NOMO-1 treated with DMSO at 0.1 percent for 48 hours (cell line): ENCODE results near the gene CLCF1.
"Not testable (repeated sequence)": the region's sequence is repeated elsewhere in the genome, so short reads cannot be mapped to it uniquely, and the experiment has no call there.

Experiments
- DNase-seq: peaks from one replicate; lab custom pipeline; 2025; ENCODE audit not compliant: unreplicated experiment; lab: John Stamatoyannopoulos, UW

Gene CLCF1

GRCh38 chr11:67409261-67409666 lies 35.9 kb upstream of the CLCF1 start:
- DNase-seq, result no peak

DNA sequence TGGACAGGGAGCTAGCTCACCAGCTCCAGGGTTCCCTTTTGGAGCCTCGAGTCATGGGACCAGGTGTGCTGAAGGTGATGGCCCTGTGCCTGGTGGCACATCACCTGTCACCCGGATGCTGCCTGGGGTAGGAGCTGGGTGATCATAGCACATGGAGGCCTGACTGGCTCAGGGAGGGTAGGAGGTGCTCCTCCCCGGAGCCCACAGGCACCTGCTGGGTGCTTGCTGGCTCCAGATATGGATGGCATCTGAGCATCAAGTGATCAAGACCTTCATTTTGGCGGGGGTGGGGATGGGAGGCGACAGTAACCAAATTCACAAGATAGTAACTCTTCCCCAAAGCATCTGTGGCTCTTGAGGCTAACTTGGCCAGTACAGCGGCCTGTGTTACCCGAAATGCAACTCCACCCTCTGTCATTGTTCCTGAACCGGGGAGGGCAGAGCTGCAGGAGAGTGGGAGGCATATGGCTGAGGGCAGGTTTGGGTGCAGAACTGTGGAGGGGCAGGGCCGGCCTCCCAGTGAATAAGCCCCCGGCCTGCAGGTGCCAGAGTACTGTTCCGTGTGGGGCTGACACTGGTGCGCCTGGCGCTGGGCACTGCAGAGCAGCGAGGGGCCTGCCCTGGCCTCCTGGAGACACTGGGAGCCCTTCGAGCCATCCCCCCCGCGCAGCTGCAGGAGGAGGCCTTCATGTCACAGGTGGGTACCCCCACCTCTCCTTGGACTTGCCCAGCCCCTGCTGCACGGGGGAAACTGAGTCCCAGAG lies 35.2 kb upstream of the CLCF1 start:
- DNase-seq, result no peak

DNA sequence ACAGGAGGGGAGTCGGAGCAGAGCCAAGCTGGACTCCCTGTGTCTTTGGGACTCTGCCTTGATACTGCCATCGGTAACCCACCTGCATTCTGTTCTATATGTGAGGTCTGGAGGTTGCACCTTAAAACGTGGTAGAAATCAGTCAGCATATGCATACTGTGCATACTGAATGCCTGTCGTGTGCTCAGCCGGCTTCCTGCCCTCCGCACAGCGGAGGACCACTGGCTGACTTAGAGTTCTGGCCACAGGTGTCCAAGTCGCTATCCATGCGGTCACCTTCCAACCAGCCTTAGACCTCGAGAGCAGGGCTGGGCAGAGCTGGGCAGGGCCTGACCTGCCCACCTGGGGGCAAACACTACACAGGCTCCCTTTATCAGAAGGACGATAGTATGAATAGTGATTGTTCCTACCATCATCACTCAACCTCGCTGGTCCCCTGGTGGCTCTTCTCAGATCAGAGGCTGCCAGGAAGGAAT lies 34.3 kb upstream of the CLCF1 start:
- DNase-seq, result no peak

GRCh38 chr11:67406969-67407687 lies 33.7 kb upstream of the CLCF1 start:
- no peak for DNase-seq

- DNase-seq, result no peak
These were observed 33.1 kb upstream of the CLCF1 start for GRCh38 chr11:67406420-67406968.

- no peak for DNase-seq
These were observed 32.4 kb upstream of the CLCF1 start for GRCh38 chr11:67405688-67406339.

DNA sequence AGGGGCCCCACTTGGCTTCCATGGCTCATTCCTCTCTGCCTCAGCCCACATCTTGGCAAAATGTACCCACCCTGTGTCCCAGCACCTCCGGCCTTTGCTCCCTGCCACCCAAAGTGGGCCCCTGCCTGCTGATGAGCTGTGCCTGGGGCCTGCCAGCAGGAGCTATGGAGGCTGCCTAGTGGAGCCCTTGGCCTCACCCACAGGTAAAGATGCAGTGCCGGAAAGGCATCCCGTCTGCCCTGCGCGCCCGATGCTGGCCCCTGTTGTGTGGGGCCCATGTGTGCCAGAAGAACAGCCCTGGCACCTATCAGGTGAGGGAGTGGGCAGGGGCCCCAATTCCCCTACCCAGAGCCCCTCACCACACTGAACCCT lies 31.8 kb upstream of the CLCF1 start:
- no peak for DNase-seq

DNA sequence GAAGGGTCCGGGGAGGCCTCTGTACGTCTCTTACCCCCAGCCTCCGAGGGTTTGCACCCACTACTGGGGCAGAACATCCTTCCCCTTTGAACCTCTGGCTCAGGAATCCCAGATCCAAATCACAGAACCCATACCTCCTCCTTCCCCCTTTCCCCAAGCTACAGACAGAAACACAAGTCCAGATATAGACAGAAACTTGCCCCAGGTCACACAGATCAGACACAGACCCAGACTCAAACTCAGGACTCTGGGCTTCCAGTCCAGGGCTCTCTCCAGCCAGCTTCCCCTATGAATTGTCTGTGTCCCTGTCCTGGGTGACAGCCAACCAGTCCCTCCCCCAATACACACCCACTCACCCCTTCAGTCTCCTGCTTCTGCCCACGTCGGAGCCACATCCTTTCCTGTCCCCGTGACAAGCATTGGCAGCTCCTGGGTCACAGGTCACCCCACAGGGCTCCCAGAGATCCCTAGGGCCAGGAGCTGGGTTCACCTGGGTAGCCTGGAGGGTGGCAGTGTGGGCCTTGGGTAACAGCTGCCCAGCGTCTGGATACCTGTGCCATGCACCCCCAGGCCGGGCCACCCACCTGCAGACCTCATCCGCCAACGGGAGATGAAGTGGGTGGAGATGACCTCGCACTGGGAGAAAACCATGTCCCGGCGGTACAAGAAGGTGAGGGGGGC lies 31.3 kb upstream of the CLCF1 start:
- no peak for DNase-seq

DNA sequence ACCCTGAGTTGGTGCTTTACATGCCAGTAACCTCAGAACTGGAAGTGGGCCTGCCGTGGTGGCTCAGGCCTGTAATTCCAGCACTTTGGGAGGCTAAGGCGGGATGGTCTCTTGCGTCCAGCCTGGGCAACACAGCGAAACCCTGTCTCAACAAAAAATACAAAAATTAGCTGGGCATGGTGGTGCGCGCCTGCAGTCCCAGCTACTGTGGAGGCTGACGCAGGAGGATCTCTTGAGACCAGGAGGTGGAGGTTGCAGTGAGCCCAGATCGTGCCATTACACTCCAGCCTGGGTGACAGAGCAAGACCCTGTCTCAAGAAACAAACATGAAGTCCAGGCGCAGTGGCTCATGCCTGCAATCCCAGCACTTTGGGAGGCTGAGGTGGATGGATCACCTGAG lies 29.7 kb upstream of the CLCF1 start:
- DNase-seq, result not testable (repeated sequence)

- peak; percentile 35 for DNase-seq
These were observed 28.9 kb upstream of the CLCF1 start for GRCh38 chr11:67402192-67402839.

DNA sequence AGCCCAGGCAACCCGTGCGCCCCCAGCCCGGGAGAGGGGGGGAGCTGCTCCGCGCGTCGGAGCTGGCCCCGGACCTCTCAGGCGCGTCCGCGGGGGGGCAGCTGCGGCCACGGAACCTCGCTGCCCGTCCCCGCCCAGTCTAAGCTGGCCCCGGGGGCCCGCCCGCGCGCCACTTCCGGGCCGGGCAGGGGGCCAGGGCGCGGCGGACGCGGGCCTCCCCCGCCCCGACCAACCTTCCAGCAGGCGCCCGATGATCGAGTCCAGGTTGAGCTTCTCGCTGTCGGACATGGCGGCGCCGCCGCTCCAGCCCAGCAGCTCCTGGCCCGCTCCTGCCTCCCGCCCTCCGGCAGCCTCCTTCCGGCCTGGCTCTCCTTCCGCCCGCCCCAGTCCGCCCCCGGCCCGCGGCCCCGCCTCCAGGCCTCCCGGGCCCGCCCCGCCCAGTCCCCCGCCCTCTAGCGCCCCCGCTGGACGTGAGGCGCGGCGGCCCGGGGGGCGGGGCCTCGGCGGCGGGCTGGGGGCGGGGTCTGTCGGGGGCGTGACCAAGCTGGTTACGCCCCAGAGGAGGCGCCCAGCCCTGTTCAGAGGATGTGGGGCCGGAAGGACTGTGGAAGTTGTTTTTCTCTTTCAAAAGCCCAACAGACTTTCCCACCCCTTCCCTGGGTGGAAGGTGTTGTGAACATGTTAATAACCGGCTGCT lies 28.2 kb upstream of the CLCF1 start, which contains the start of gene PPP1CA:
TSS of gene PPP1CA (minus strand) at position 364 of the 697 bp plus-strand sequence. CDS start at position 288, 76 bp downstream.
- DNase-seq, result peak; percentile 81

DNA sequence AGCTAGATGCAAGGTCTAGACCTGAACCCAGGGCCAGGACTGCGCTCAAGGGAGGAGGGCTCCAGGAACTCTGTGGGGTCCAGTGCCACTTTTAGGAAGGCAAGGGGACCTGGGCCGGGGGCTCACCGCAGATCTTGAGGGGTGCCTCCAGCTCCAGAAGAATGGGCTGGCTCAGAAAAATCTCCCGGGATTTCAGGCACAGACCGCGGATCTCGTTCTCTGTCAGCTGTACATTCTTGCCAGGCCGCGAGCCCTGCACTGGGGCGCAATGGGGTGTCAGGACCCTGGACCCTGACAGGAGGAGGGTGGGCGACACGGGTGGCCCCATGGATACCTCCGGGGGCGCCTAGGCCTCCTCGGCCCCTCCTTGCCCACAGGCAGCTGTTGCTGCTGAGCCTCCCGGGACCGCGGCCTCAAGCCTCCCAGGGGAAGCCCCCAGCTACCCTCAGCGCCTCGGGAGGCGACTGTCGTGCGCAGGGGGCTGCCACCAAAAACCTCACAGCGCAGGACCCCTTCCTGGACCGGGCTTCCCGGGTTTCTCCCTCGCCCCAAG lies 27.6 kb upstream of the CLCF1 start:
- DNase-seq, result no peak

- peak; percentile 26 for DNase-seq
These were observed 27.0 kb upstream of the CLCF1 start for GRCh38 chr11:67400251-67400941.

GRCh38 chr11:67398661-67399563 lies 25.5 kb upstream of the CLCF1 start:
- no peak for DNase-seq

DNA sequence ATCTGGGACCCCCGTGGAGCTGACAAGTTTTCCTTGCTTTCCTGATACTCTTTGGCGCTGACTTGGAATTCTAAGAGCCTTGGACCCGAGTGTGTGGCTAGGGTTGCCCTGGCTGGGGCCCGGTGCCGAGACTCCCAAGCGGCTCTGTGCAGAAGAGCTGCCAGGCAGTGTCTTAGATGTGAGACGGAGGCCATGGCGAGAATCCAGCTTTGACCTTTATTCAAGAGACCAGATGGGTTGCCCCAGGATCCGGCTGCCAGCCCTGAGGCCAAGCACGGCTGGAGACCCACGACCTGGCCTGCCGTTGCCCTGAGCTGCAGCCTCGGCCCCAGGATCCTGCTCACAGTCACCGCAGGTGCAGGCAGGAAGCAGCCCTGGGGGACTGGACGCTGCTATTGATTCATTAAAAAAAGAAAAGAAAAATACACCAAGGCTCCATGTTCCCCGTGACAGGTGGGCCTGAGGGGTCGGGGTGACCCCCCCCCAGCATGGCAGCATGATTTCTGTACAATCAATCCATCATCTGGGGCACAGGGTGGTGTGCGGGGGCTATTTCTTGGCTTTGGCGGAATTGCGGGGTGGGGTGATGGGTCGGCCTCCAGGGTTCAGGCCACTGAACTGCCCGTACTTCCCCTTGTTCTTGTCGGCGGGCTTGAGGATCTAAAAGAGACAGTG lies 24.7 kb upstream of the CLCF1 start:
- no peak for DNase-seq

- no peak for DNase-seq
These were observed 24.1 kb upstream of the CLCF1 start for GRCh38 chr11:67397536-67397935.
